ENCODE results near the gene HECW1. TPM values are rescaled to one million over a fixed set of nuclear protein-coding genes. Genes with fewer than 3 reads are reported as not detected.

HECW1 gene
- total RNA-seq, 1 donor from 2014 or later, result not detected

DNA sequence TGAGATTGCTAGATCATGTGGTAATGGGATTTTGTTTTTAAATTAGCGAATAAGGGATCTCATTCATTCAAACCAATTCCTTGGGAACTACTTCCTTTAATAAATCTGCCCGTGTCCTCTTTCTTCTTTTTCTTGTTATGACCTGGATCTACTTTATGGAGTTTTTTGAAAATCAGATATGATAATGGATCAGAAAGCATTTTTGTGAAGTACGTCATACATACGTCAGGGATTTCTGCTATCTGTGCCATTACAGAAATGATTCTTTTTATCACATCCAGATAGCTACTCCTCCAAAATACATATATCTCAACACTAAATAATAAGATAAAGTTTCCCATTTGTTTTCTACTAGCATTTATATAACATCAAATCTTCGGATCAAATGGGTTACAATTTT, 430.3 kb downstream of the HECW1 start:
- Mint-ChIP-seq H3K27ac (no peak overlapping the region), H3K27me3 (peaks cover 28% of the 10 kb centered on the region), H3K4me3 (no peak overlapping the region), H3K9me3 (no peaks in the 10 kb centered on the region), H3K36me3 (ENCODE audit: low read depth) (no peaks in the 10 kb centered on the region), H3K4me1 (no peaks in the 10 kb centered on the region)
- TF ChIP-seq, protein P1, sequence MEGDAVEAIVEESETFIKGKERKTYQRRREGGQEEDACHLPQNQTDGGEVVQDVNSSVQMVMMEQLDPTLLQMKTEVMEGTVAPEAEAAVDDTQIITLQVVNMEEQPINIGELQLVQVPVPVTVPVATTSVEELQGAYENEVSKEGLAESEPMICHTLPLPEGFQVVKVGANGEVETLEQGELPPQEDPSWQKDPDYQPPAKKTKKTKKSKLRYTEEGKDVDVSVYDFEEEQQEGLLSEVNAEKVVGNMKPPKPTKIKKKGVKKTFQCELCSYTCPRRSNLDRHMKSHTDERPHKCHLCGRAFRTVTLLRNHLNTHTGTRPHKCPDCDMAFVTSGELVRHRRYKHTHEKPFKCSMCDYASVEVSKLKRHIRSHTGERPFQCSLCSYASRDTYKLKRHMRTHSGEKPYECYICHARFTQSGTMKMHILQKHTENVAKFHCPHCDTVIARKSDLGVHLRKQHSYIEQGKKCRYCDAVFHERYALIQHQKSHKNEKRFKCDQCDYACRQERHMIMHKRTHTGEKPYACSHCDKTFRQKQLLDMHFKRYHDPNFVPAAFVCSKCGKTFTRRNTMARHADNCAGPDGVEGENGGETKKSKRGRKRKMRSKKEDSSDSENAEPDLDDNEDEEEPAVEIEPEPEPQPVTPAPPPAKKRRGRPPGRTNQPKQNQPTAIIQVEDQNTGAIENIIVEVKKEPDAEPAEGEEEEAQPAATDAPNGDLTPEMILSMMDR (IDR thresholded peaks at IDR 0.05), result no peak
- ATAC-seq (ENCODE audit: low read depth) (no peak), DNase-seq (no peak)
- POLR2A ChIA-PET, result no interaction called here
- intact Hi-C loops (cut with micrococcal nuclease), result no loop called here
- CTCF ChIA-PET, result no interaction called here

DNA sequence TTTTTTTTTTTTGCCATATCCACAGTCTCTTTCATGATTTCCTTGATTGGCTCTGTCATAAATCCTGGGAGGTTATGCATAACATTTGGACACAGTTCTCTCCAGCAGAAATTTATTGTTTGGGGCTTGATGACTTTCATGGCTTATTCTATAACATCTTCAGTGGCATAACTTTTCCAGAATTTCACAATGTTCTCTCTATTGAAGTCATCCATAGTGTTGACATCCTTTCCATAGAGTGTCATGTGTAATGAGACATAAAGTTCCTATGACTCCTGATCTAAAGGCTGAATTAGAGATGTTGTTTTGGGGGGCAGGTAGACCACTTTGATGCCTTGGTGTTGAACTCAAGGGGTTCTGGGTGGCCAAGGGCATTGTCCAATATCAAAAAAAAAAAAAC, 433.8 kb downstream of the HECW1 start:
- Mint-ChIP-seq H3K4me3 (no peak overlapping the region), H3K4me1 (no peaks in the 10 kb centered on the region), H3K9me3 (no peaks in the 10 kb centered on the region), H3K27ac (no peak overlapping the region), H3K36me3 (ENCODE audit: low read depth) (no peaks in the 10 kb centered on the region), H3K27me3 (peaks cover 28% of the 10 kb centered on the region)
- TF ChIP-seq, protein P1 (IDR thresholded peaks at IDR 0.05), result no peak
- intact Hi-C loops (cut with micrococcal nuclease), result no loop called here
- POLR2A ChIA-PET, result no interaction called here
- DNase-seq (no peak), ATAC-seq (ENCODE audit: low read depth) (no peak)
- CTCF ChIA-PET, result no interaction called here

DNA sequence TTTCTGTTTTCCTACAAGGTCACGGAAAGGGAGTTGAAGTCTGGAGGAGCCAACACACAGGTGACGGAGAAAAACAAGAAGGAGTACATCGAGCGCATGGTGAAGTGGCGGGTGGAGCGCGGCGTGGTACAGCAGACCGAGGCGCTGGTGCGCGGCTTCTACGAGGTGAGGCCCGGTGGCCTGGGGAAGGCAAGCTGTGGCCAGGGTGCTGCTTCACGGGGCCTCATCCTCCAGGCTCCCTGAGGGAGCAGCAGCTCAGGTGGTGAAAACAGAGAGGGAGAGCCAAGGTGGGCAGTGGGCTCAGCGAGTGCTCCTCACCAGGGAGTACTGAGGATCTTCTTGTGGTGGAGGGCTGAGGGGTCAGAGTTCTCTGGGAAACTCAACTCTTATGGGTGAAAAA, 438.0 kb downstream of the HECW1 start:
- DNase-seq (no peak), ATAC-seq (ENCODE audit: low read depth) (no peak)
- H3K4me3 Mint-ChIP-seq, result no peak overlapping the region
- intact Hi-C loops (cut with micrococcal nuclease), result no loop called here
- ChIA-PET POLR2A (no interaction called here), CTCF (no interaction called here)
- no peaks in the 10 kb centered on the region for H3K9me3 Mint-ChIP-seq
- H3K27ac Mint-ChIP-seq, result no peak overlapping the region
- H3K27me3 Mint-ChIP-seq, result peaks cover 31% of the 10 kb centered on the region
- TF ChIP-seq, protein P1 (IDR thresholded peaks at IDR 0.05), result no peak
- H3K4me1 Mint-ChIP-seq, result no peaks in the 10 kb centered on the region
- H3K36me3 Mint-ChIP-seq (ENCODE audit: low read depth), result no peaks in the 10 kb centered on the region

DNA sequence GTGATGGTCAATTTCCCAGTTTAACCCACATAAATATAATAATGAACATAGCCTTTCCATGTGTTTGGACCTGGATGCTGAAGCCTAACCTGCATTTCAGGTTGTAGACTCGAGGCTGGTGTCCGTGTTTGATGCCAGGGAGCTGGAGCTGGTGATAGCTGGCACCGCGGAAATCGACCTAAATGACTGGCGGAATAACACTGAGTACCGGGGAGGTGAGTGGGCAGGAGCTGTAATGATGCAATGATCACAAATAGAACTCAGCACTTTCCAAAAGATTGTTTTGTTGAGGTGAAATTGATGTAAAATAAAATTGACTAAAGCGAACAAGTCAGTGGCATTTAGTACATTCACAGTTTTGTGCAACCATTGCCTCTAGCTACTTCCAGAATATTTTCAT, 439.7 kb downstream of the HECW1 start:
- Mint-ChIP-seq H3K27ac (no peak overlapping the region), H3K4me1 (no peaks in the 10 kb centered on the region), H3K9me3 (no peaks in the 10 kb centered on the region), H3K36me3 (ENCODE audit: low read depth) (no peaks in the 10 kb centered on the region), H3K27me3 (peaks cover 21% of the 10 kb centered on the region), H3K4me3 (no peak overlapping the region)
- POLR2A ChIA-PET, result no interaction called here
- ATAC-seq (ENCODE audit: low read depth), result no peak
- TF ChIP-seq, protein P1 (IDR thresholded peaks at IDR 0.05), result no peak
- DNase-seq, result no peak
- intact Hi-C loops (cut with micrococcal nuclease), result no loop called here
- CTCF ChIA-PET, result no interaction called here

DNA sequence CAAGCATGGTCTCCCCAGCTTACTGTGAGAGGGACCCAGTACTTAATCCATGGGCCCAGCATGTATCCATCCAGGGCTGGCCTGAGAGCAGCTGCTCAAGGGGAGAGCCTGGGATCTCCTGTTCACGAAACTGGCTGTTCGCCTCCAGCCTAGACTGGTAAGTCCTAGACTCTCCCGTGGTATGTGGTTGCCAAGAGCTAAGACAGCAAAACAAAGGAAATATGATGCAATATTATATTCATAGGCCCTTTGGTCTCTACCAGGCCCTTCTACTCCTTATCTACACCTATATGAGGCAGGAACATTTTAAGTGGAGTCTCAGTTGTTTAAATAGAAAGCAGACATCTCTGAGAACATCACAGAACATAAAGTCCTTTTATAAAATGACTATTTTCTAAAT, 441.6 kb downstream of the HECW1 start:
- Mint-ChIP-seq H3K4me1 (no peaks in the 10 kb centered on the region), H3K4me3 (no peak overlapping the region), H3K36me3 (ENCODE audit: low read depth) (no peaks in the 10 kb centered on the region), H3K27me3 (peaks cover 21% of the 10 kb centered on the region), H3K9me3 (no peaks in the 10 kb centered on the region), H3K27ac (no peak overlapping the region)
- no peak for ATAC-seq (ENCODE audit: low read depth)
- DNase-seq, result no peak
- POLR2A ChIA-PET, result no interaction called here
- TF ChIP-seq, protein P1 (IDR thresholded peaks at IDR 0.05), result no peak
- intact Hi-C loops (cut with micrococcal nuclease), result no loop called here
- CTCF ChIA-PET, result no interaction called here
